CD14-positive monocyte (primary cell): ENCODE measurements around the gene MIPEP. TPM values are rescaled to one million over a fixed set of nuclear protein-coding genes. Genes with fewer than 3 reads are reported as not detected.
A peak's percentile ranks its signal among the peaks of the same experiment; 100 is the strongest.

Source experiments
- DNase-seq, 3 donors: peaks; one replicate each; pipeline ENCODE4 v3.0.0-alpha.2; 2011 to 2022
- H2AFZ ChIP-seq: 2 replicates; pipeline ENCODE4 v1.6.0; 2012; ENCODE audit warnings: mild to moderate bottlenecking, low read depth, low read length, inconsistent platforms; ENCODE audit not compliant: insufficient read depth, poor library complexity, severe bottlenecking
- H3K27ac ChIP-seq, 2 donors: 1 replicate in 1 of 2; 2 replicates in 1 of 2; pipeline ENCODE4 v1.5.1; 2012 to 2013; ENCODE audit warnings: low read length in 2 of 2, control low read depth in 1 of 2, inconsistent platforms in 1 of 2, low read depth in 1 of 2, mild to moderate bottlenecking in 1 of 2
- H3K27me3 ChIP-seq, 2 donors: one replicate each; pipeline versions ENCODE4 v1.6.0 to v1.6.1; 2011 to 2013; ENCODE audit warnings: low read length in 2 of 2; ENCODE audit not compliant: control insufficient read depth in 2 of 2, insufficient read depth in 2 of 2
- H3K36me3 ChIP-seq, 2 donors: replicated peaks in 1 of 2; 1 replicate in 1 of 2; 2 replicates in 1 of 2; pipeline versions ENCODE4 v1.5.1 to v1.6.1; 2012 to 2013; ENCODE audit warnings: low read length in 2 of 2, control low read depth in 1 of 2, inconsistent platforms in 1 of 2, mild to moderate bottlenecking in 1 of 2; ENCODE audit not compliant: insufficient read depth in 2 of 2, control insufficient read depth in 1 of 2
- H3K4me1 ChIP-seq, 2 donors: 1 replicate in 1 of 2; 2 replicates in 1 of 2; pipeline versions ENCODE4 v1.5.1 to v1.6.1; 2012 to 2013; ENCODE audit warnings: low read length in 2 of 2, control low read depth in 1 of 2, inconsistent platforms in 1 of 2, mild to moderate bottlenecking in 1 of 2, moderate library complexity in 1 of 2; ENCODE audit not compliant: insufficient read depth in 2 of 2, control insufficient read depth in 1 of 2
- H3K4me2 ChIP-seq: replicated peaks from 2 replicates; pipeline ENCODE3; 2012; ENCODE audit warnings: low read length, moderate library complexity, mild to moderate bottlenecking; ENCODE audit not compliant: poor library complexity, severe bottlenecking; ENCODE audit errors: extremely low read depth
- H3K4me3 ChIP-seq, 3 experiments: fragments of 200-600 bp in 1 of 3; sonication (generic) in 1 of 3; replicated peaks in 1 of 3; 1 replicate in 2 of 3; 2 replicates in 1 of 3; pipeline ENCODE4 v1.5.1; 2011 to 2013; ENCODE audit warnings: low read length in 3 of 3, mild to moderate bottlenecking in 3 of 3, control low read depth in 2 of 3, low read depth in 2 of 3, inconsistent platforms in 1 of 3, moderate library complexity in 1 of 3
- H3K79me2 ChIP-seq: 2 replicates; pipeline ENCODE4 v1.6.0; 2012; ENCODE audit warnings: mild to moderate bottlenecking, control low read depth, inconsistent platforms, low read length, moderate library complexity; ENCODE audit not compliant: insufficient read depth
- H3K9ac ChIP-seq: 2 replicates; pipeline ENCODE4 v1.6.0; 2017; ENCODE audit warnings: low read length, mild to moderate bottlenecking; ENCODE audit not compliant: insufficient read depth, poor library complexity, severe bottlenecking
- H3K9me3 ChIP-seq, 2 donors: replicated peaks in 1 of 2; 1 replicate in 1 of 2; 2 replicates in 1 of 2; pipeline versions ENCODE4 v1.5.1 to v1.6.1; 2012 to 2013; ENCODE audit warnings: low read length in 2 of 2, control low read depth in 1 of 2; ENCODE audit not compliant: control insufficient read depth in 1 of 2, insufficient read depth in 1 of 2
- H4K20me1 ChIP-seq: 2 replicates; pipeline ENCODE4 v1.6.0; 2012; ENCODE audit warnings: mild to moderate bottlenecking, low read length, control low read depth, moderate library complexity; ENCODE audit not compliant: insufficient read depth
- H3K27ac Mint-ChIP-seq, 7 donors: one replicate each; pipeline ENCODE4 v1.8.0; 2020; ENCODE audit warnings: mild to moderate bottlenecking in 7 of 7, mixed read lengths in 7 of 7, moderate library complexity in 6 of 7, inconsistent platforms in 2 of 7
- H3K27me3 Mint-ChIP-seq, 3 donors: one replicate each; pipeline ENCODE4 v1.8.0; 2021 to 2022; ENCODE audit warnings: low read depth in 3 of 3, mild to moderate bottlenecking in 3 of 3, mixed read lengths in 3 of 3, moderate library complexity in 3 of 3, inconsistent platforms in 1 of 3
- H3K36me3 Mint-ChIP-seq, 2 donors: one replicate each; pipeline ENCODE4 v1.8.0; 2020; ENCODE audit warnings: mixed read lengths in 2 of 2, inconsistent platforms in 1 of 2, mild to moderate bottlenecking in 1 of 2
- H3K4me1 Mint-ChIP-seq: one replicate; pipeline ENCODE4 v1.8.0; 2020; ENCODE audit warnings: mild to moderate bottlenecking, mixed read lengths
- H3K4me3 Mint-ChIP-seq, 2 donors: one replicate each; pipeline ENCODE4 v1.8.0; 2020; ENCODE audit warnings: mild to moderate bottlenecking in 2 of 2, mixed read lengths in 2 of 2, moderate library complexity in 1 of 2
- H3K9me3 Mint-ChIP-seq, 7 donors: one replicate each; pipeline ENCODE4 v1.8.0; 2020 to 2022; ENCODE audit warnings: mixed read lengths in 7 of 7, mild to moderate bottlenecking in 6 of 7, moderate library complexity in 6 of 7, inconsistent platforms in 2 of 7
- WGBS: methylation state at CpG from one replicate; pipeline ENCODE4 v1.1.5; 2013; ENCODE audit warnings: missing lambda C conversion rate; ENCODE audit not compliant: insufficient coverage; 5-methylcytosine and 5-hydroxymethylcytosine counted together
- intact Hi-C, 2 donors: fragments of 100-400 bp; cut with micrococcal nuclease; formaldehyde crosslinking; loops; one replicate each; pipeline versions ENCODE4 v1.15.0 to v1.15.1; 2023
- polyA plus RNA-seq, 3 donors: library from polyadenylated mRNA; depleted of rRNA in 1 of 3; unstranded in 2 of 3; stranded (reverse) in 1 of 3; fragments of 300-500 nt in 2 of 3; fragments of >200 nt in 1 of 3; fragmentation: Illumina TruSeq in 2 of 3; gene quantifications; 1 replicate in 2 of 3; 2 replicates in 1 of 3; pipeline ENCODE4 v1.2.3, GENCODE V29; 2012 to 2021
- TF ChIP-seq, protein P1 (sequence below): fragments of 200-600 bp; IDR thresholded peaks from one replicate; pipeline ENCODE4 v1.8.0; 2022; ENCODE audit warnings: antibody characterized with exemption, mild to moderate bottlenecking

Gene MIPEP
- polyA plus RNA-seq, 3 donors: 1.2 to 9.9 (median 7.7) TPM

DNA sequence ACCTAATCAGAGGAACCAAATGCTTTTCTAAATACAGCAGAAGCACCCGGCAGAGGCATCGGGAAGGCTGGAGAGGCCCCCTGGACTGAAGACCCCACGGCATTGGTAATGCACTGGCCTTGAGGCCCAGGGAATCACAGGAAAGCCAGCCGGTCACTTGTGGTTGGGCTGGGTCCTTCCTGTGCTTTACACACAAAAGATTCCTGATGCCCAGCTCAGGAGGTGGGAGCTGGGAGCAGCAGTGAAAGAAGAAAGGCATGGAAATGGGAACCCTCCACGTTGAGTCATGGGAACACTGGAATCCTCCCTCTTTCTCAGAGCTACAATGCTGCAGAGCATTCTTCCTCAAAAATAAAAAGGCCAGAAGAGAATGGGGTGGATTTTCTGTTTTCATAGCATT is 192.6 kb downstream of the MIPEP start:
- H2AFZ ChIP-seq: peak overlapping the region; percentile 84

DNA sequence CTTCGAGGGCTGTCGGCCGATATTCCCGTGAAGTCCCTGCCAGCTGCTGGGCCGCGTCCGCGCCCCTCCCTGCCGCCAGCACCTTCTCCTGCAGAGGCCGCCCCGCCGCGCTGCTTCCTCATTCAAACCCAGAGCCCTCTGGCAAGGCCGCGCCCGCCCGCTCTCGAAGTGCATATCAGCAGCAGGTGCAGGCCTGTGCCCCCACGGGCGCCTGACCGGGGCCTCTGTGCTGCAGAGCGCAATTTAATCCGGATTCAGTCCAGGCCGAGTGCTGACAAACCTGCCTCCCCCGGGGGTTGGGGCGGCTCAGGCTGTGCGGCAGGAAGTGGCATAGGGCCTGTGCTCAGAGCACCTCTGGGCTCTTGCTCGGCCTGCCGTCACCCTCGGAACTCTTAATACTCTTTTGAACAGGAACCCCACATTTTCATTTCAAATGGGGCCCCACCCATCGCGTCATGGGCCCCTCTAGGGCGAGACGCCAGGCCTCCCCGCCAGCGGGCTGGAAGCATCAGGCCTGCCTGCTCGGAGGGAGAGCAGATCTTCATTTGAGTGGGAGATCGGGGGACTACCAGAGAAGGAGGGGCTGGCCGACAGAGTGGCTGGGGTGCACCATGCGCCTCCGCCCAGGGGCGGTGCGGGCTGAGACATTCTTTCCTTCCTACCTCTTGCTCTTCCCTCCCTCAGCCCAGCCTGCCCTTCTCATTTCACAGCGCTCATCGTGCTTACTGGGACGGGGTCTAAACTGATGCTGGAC is 193.3 kb downstream of the MIPEP start:
- Histone ChIP-seq H3K9ac (peak overlapping the region; percentile 51), H3K4me1 (peaks cover 7 to 10% of the 10 kb centered on the region in 2 donors), H3K4me2 (peak overlapping the region; percentile 71), H3K27me3 (no peaks in the 10 kb centered on the region), H3K9me3 (no peaks in the 10 kb centered on the region), H4K20me1 (no peaks in the 10 kb centered on the region), H2AFZ (peak overlapping the region; percentile 84), H3K27ac (no peak overlapping the region), H3K4me3 (peak overlapping the region in 2 of 3 experiments; percentile 20 to 63), H3K79me2 (no peaks in the 10 kb centered on the region), H3K36me3 (no peaks in the 10 kb centered on the region)
- Mint-ChIP-seq H3K4me1 (peaks cover 11% of the 10 kb centered on the region), H3K9me3 (peaks cover 0 to 3% (median 0%) of the 10 kb centered on the region in 7 donors), H3K27ac (peak overlapping the region in 1 of 7 donors; percentile 65), H3K36me3 (no peaks in the 10 kb centered on the region), H3K4me3 (peak overlapping the region; percentile 59 to 81), H3K27me3 (peaks cover 1 to 6% (median 4%) of the 10 kb centered on the region in 3 donors)
- intact Hi-C loops: no loop called here
- DNase-seq: peak in 2 of 3 donors; percentile 0 to 13
- TF ChIP-seq, protein P1, sequence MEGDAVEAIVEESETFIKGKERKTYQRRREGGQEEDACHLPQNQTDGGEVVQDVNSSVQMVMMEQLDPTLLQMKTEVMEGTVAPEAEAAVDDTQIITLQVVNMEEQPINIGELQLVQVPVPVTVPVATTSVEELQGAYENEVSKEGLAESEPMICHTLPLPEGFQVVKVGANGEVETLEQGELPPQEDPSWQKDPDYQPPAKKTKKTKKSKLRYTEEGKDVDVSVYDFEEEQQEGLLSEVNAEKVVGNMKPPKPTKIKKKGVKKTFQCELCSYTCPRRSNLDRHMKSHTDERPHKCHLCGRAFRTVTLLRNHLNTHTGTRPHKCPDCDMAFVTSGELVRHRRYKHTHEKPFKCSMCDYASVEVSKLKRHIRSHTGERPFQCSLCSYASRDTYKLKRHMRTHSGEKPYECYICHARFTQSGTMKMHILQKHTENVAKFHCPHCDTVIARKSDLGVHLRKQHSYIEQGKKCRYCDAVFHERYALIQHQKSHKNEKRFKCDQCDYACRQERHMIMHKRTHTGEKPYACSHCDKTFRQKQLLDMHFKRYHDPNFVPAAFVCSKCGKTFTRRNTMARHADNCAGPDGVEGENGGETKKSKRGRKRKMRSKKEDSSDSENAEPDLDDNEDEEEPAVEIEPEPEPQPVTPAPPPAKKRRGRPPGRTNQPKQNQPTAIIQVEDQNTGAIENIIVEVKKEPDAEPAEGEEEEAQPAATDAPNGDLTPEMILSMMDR: no peak
- WGBS: 9% methylated on average over 33 of the region's 46 CpGs

More for the DNA sequence above, 192.6 kb downstream of the MIPEP start:
- H4K20me1 ChIP-seq: no peaks in the 10 kb centered on the region
- H3K9ac ChIP-seq: no peak overlapping the region
- peaks cover 11% of the 10 kb centered on the region for H3K4me1 Mint-ChIP-seq
- peaks cover 0 to 3% (median 0%) of the 10 kb centered on the region in 7 donors for H3K9me3 Mint-ChIP-seq
- no peak overlapping the region for H3K4me3 ChIP-seq
- peak overlapping the region in 1 of 2 donors; percentile 26 for H3K4me3 Mint-ChIP-seq
- peaks cover 7 to 10% of the 10 kb centered on the region in 2 donors for H3K4me1 ChIP-seq
- TF ChIP-seq, protein P1: no peak
- no peak overlapping the region for H3K4me2 ChIP-seq
- no peaks in the 10 kb centered on the region for H3K9me3 ChIP-seq
- no peaks in the 10 kb centered on the region for H3K79me2 ChIP-seq
- WGBS: 85% methylated on average over 4 of the region's 5 CpGs
- no peak overlapping the region for H3K27ac Mint-ChIP-seq
- DNase-seq: no peak
- H3K27ac ChIP-seq: no peak overlapping the region
- no peaks in the 10 kb centered on the region for H3K36me3 Mint-ChIP-seq
- H3K27me3 ChIP-seq: no peaks in the 10 kb centered on the region
- H3K27me3 Mint-ChIP-seq: peaks cover 0 to 4% (median 4%) of the 10 kb centered on the region in 3 donors
- intact Hi-C loops: no loop called here
- no peaks in the 10 kb centered on the region for H3K36me3 ChIP-seq
